Tibial nerve (tissue), 4 donors: ENCODE data around the gene ARHGAP44. TPM values are rescaled to one million over a fixed set of nuclear protein-coding genes. Genes with fewer than 3 reads are reported as not detected.

Experiments
- DNase-seq, 2 donors: peaks; one replicate each; pipeline ENCODE4 v3.0.0-alpha.2; 2019; ENCODE audit warnings: low spot score in 2 of 2
- H3K27ac ChIP-seq, 4 donors: fragments of 200-600 bp; sonication (generic) in 3 of 4; one replicate each; pipeline ENCODE4 v1.5.1; 2017 to 2019; ENCODE audit warnings: mild to moderate bottlenecking in 1 of 4
- H3K27me3 ChIP-seq, 2 donors: fragments of 200-600 bp; sonication (generic) in 1 of 2; one replicate each; pipeline versions ENCODE4 v1.5.1 to v1.6.0; 2017 to 2019
- H3K36me3 ChIP-seq, 3 donors: fragments of 200-600 bp; sonication (generic); one replicate each; pipeline ENCODE4 v1.5.1; 2018 to 2019
- H3K4me1 ChIP-seq, 4 donors: fragments of 200-600 bp; sonication (generic) in 3 of 4; one replicate each; pipeline ENCODE4 v1.5.1; 2017 to 2019
- H3K4me3 ChIP-seq, 4 donors: fragments of 200-600 bp; sonication (generic) in 3 of 4; one replicate each; pipeline ENCODE4 v1.5.1; 2017 to 2019; ENCODE audit warnings: mild to moderate bottlenecking in 1 of 4, moderate library complexity in 1 of 4
- H3K9me3 ChIP-seq, 4 donors: fragments of 200-600 bp; sonication (generic) in 3 of 4; one replicate each; pipeline ENCODE4 v1.5.1; 2017 to 2019
- CTCF ChIP-seq, 5 experiments: fragments of 200-600 bp in 3 of 5; fragments of 450-650 bp in 2 of 5; sonication (generic) in 3 of 5; IDR thresholded peaks; one replicate each; pipeline ENCODE4 v1.5.1; 2016 to 2019; ENCODE audit warnings: antibody characterized with exemption in 5 of 5, mild to moderate bottlenecking in 3 of 5, moderate library complexity in 2 of 5
- EP300 ChIP-seq, 2 donors: sonication (generic); formaldehyde crosslinking; IDR thresholded peaks; one replicate each; pipeline ENCODE4 v1.6.1; 2017; ENCODE audit warnings: antibody characterized with exemption in 2 of 2, mild to moderate bottlenecking in 1 of 2
- POLR2A ChIP-seq, 2 donors: fragments of 450-650 bp; IDR thresholded peaks; one replicate each; pipeline ENCODE4 v1.6.1; 2017; ENCODE audit warnings: antibody characterized with exemption in 2 of 2, mild to moderate bottlenecking in 2 of 2, moderate library complexity in 2 of 2
- WGBS, 2 donors: methylation state at CpG; one replicate each; pipeline ENCODE4 v1.1.5; 2018; 5-methylcytosine and 5-hydroxymethylcytosine counted together
- total RNA-seq, 4 donors: library from RNA; depleted of rRNA; stranded (reverse); fragments of >200 nt; gene quantifications; one replicate each; pipeline ENCODE4 v1.1.0, GENCODE V29; 2016

Gene ARHGAP44
- total RNA-seq, 4 donors from 2014 or later: 1.6 to 4.6 (median 2.7) TPM

- no peak for DNase-seq
- 66 to 73% methylated on average over 2 of the region's 2 CpGs for WGBS, 2 donors
- no peaks in the 10 kb centered on the region for H3K36me3 ChIP-seq
- H3K4me1 ChIP-seq: peaks cover 0 to 16% (median 0%) of the 10 kb centered on the region in 4 donors
- H3K27ac ChIP-seq: no peak overlapping the region
- H3K4me3 ChIP-seq: no peak overlapping the region
- no peaks in the 10 kb centered on the region for H3K27me3 ChIP-seq
- H3K9me3 ChIP-seq: no peaks in the 10 kb centered on the region
- TF ChIP-seq CTCF (IDR thresholded peaks at IDR 0.05) (no peak), POLR2A (IDR thresholded peaks at IDR 0.05) (no peak), EP300 (IDR thresholded peaks at IDR 0.05) (no peak)
Observed at GRCh38 chr17:12928736-12929135, 139.4 kb downstream of the ARHGAP44 start.

GRCh38 chr17:12936501-12936900 is 147.2 kb downstream of the ARHGAP44 start:
- TF ChIP-seq POLR2A (IDR thresholded peaks at IDR 0.05): no peak
- no peak for TF ChIP-seq CTCF (IDR thresholded peaks at IDR 0.05)
- TF ChIP-seq EP300 (IDR thresholded peaks at IDR 0.05): no peak
- H3K27me3 ChIP-seq: no peaks in the 10 kb centered on the region
- WGBS, 2 donors: 45 to 59% methylated on average over 3 of the region's 3 CpGs

GRCh38 chr17:12940699-12941098 is 151.4 kb downstream of the ARHGAP44 start:
- H3K27me3 ChIP-seq: no peaks in the 10 kb centered on the region

More at GRCh38 chr17:12936501-12936900, 147.2 kb downstream of the ARHGAP44 start:
- no peaks in the 10 kb centered on the region for H3K4me1 ChIP-seq
- no peak overlapping the region for H3K4me3 ChIP-seq
- no peak overlapping the region for H3K27ac ChIP-seq
- H3K36me3 ChIP-seq: no peaks in the 10 kb centered on the region
- no peak for DNase-seq
- peaks cover 0 to 5% (median 0%) of the 10 kb centered on the region in 4 donors for H3K9me3 ChIP-seq

GRCh38 chr17:12947047-12947446 is 157.7 kb downstream of the ARHGAP44 start:
- Histone ChIP-seq H3K36me3 (no peaks in the 10 kb centered on the region), H3K27me3 (no peaks in the 10 kb centered on the region), H3K4me1 (no peaks in the 10 kb centered on the region), H3K27ac (no peak overlapping the region), H3K4me3 (no peak overlapping the region), H3K9me3 (no peaks in the 10 kb centered on the region)
- DNase-seq: no peak
- 77 to 92% methylated on average over 4 of the region's 4 CpGs for WGBS, 2 donors
- TF ChIP-seq EP300 (IDR thresholded peaks at IDR 0.05): no peak
- no peak for TF ChIP-seq CTCF (IDR thresholded peaks at IDR 0.05)
- TF ChIP-seq POLR2A (IDR thresholded peaks at IDR 0.05): no peak

More at GRCh38 chr17:12940699-12941098, 151.4 kb downstream of the ARHGAP44 start:
- Histone ChIP-seq H3K36me3 (no peaks in the 10 kb centered on the region), H3K27ac (no peak overlapping the region), H3K9me3 (peaks cover 0 to 5% (median 0%) of the 10 kb centered on the region in 4 donors), H3K4me3 (no peak overlapping the region), H3K4me1 (no peaks in the 10 kb centered on the region)
- TF ChIP-seq POLR2A (IDR thresholded peaks at IDR 0.05) (no peak), CTCF (IDR thresholded peaks at IDR 0.05) (no peak), EP300 (IDR thresholded peaks at IDR 0.05) (no peak)
- DNase-seq: no peak
- 84 to 93% methylated on average over 2 of the region's 2 CpGs for WGBS, 2 donors

- H3K27ac ChIP-seq: no peak overlapping the region
- DNase-seq: no peak
- H3K36me3 ChIP-seq: peaks cover 0 to 18% (median 0%) of the 10 kb centered on the region in 3 donors
- H3K4me3 ChIP-seq: no peak overlapping the region
- H3K9me3 ChIP-seq: peaks cover 0 to 18% (median 0%) of the 10 kb centered on the region in 4 donors
- H3K27me3 ChIP-seq: no peaks in the 10 kb centered on the region
- 84 to 86% methylated on average over 4 of the region's 4 CpGs for WGBS, 2 donors
- TF ChIP-seq CTCF (IDR thresholded peaks at IDR 0.05): no peak
- no peak for TF ChIP-seq EP300 (IDR thresholded peaks at IDR 0.05)
- no peak for TF ChIP-seq POLR2A (IDR thresholded peaks at IDR 0.05)
- H3K4me1 ChIP-seq: no peaks in the 10 kb centered on the region
Observed at GRCh38 chr17:12952012-12952411, 162.7 kb downstream of the ARHGAP44 start.
